Fibroblast of lung (primary cell): ENCODE results near the gene CADPS. TPM values are rescaled to one million over a fixed set of nuclear protein-coding genes. Genes with fewer than 3 reads are reported as not detected.
A peak's percentile ranks its signal among the peaks of the same experiment; 100 is the strongest.

Experiments
- DNase-seq, 2 donors: peaks; one replicate each; pipeline versions ENCODE4 v3.0.0 to v3.0.0-alpha.2; 2010; ENCODE audit warnings: low read depth in 2 of 2
- H2AFZ ChIP-seq: 2 replicates; pipeline ENCODE4 v1.5.1; 2012; ENCODE audit warnings: low read length, control low read depth, inconsistent platforms
- H3K27ac ChIP-seq: 2 replicates; pipeline ENCODE4 v1.5.1; 2011; ENCODE audit warnings: low read length, control low read depth; ENCODE audit not compliant: insufficient read depth
- H3K27me3 ChIP-seq: 2 replicates; pipeline ENCODE4 v1.5.1; 2011; ENCODE audit warnings: mild to moderate bottlenecking, low read length; ENCODE audit not compliant: control insufficient read depth, insufficient read depth
- H3K36me3 ChIP-seq: 2 replicates; pipeline ENCODE4 v1.5.1; 2011; ENCODE audit warnings: low read length; ENCODE audit not compliant: control insufficient read depth, insufficient read depth
- H3K4me1 ChIP-seq: 2 replicates; pipeline ENCODE4 v1.5.1; 2011; ENCODE audit warnings: low read length; ENCODE audit not compliant: control insufficient read depth, insufficient read depth; ENCODE audit errors: extremely low read depth
- H3K4me2 ChIP-seq: 2 replicates; pipeline ENCODE4 v1.5.1; 2011; ENCODE audit warnings: low read length, control low read depth; ENCODE audit not compliant: insufficient read depth; ENCODE audit errors: extremely low read depth
- H3K4me3 ChIP-seq, 4 experiments: fragments of 200-600 bp in 1 of 4; sonication (generic) in 1 of 4; replicated peaks in 1 of 4; 2 replicates each; pipeline ENCODE4 v1.5.1; 2011 to 2016; ENCODE audit warnings: low read length in 4 of 4, low read depth in 3 of 4, mild to moderate bottlenecking in 3 of 4, control low read depth in 2 of 4, inconsistent platforms in 1 of 4, mixed read lengths in 1 of 4; ENCODE audit not compliant: insufficient read depth in 1 of 4; ENCODE audit errors: control extremely low read depth in 1 of 4
- H3K79me2 ChIP-seq: 2 replicates; pipeline ENCODE4 v1.5.1; 2012; ENCODE audit warnings: mild to moderate bottlenecking, low read length, inconsistent platforms; ENCODE audit not compliant: control insufficient read depth, insufficient read depth
- H3K9ac ChIP-seq: 2 replicates; pipeline ENCODE4 v1.5.1; 2011; ENCODE audit warnings: mild to moderate bottlenecking, low read length, control low read depth; ENCODE audit not compliant: insufficient read depth
- H3K9me3 ChIP-seq: 2 replicates; pipeline ENCODE4 v1.5.1; 2012; ENCODE audit warnings: low read depth, low read length; ENCODE audit not compliant: control insufficient read depth, insufficient read depth
- H4K20me1 ChIP-seq: 2 replicates; pipeline ENCODE4 v1.5.1; 2011; ENCODE audit warnings: low read length; ENCODE audit not compliant: control insufficient read depth, insufficient read depth; ENCODE audit errors: extremely low read depth
- EZH2 ChIP-seq: IDR thresholded peaks from 2 replicates; pipeline ENCODE4 v1.5.1; 2012; ENCODE audit warnings: low read length, control low read depth, mild to moderate bottlenecking; ENCODE audit errors: missing control alignments
- polyA plus RNA-seq, 2 donors: library from polyadenylated mRNA; depleted of rRNA in 1 of 2; stranded (reverse) in 1 of 2; unstranded in 1 of 2; fragments of >200 nt; gene quantifications; 2 replicates each; pipeline ENCODE4 v1.2.1, GENCODE V29; 2011 to 2012; ENCODE audit warnings: missing spikeins in 1 of 2
- total RNA-seq: library from RNA; depleted of rRNA; stranded (reverse); fragments of >200 nt; gene quantifications from 2 replicates; pipeline ENCODE4 v1.2.1, GENCODE V29; 2014
- TF ChIP-seq, protein P1 (sequence below), 2 donors: IDR thresholded peaks in 1 of 2; conservative IDR thresholded peaks in 1 of 2; 1 replicate in 1 of 2; 2 replicates in 1 of 2; pipeline ENCODE4 v1.5.1; 2011 to 2012; ENCODE audit warnings: low read length in 2 of 2, control low read depth in 1 of 2, inconsistent platforms in 1 of 2, low read depth in 1 of 2, mild to moderate bottlenecking in 1 of 2

The CADPS gene
- total and polyA plus RNA-seq, 2 donors (not counting 1 experiment from before 2014, with no cell fraction given), result 2.3 to 63.1 TPM

DNA sequence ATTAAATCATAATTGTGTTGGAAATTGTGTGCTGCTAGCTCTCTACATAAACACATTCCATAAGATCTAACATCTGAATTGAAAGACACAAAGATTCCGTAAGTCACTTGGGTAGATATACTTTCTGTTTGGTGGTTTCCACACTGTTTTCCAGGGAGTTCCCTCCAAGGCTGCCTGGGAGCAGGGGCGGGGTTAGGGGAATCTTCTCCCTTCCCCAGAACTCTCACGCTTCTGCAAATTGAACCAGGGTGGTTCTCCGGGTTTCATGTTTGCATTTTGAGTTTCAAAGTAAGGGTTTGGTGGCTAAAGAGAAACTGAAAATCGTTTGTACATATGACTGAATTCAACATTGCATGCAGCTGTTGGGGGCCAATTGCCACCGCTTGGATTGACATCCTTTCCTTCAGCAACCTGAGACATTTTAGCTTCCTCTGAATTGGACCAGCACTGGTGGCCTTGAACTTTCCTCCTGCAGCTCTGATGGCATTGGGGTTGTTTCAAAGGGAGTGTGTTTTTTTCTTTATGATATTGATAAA is 309.1 kb downstream of the CADPS start:
- Histone ChIP-seq H3K4me1 (peaks cover 19% of the 10 kb centered on the region), H3K9me3 (no peaks in the 10 kb centered on the region), H3K36me3 (no peaks in the 10 kb centered on the region), H3K4me2 (no peak overlapping the region), H3K9ac (no peak overlapping the region), H2AFZ (no peak overlapping the region), H3K27me3 (no peaks in the 10 kb centered on the region), H3K27ac (no peak overlapping the region), H3K79me2 (no peaks in the 10 kb centered on the region), H3K4me3 (no peak overlapping the region), H4K20me1 (no peaks in the 10 kb centered on the region)
- no peak for DNase-seq
- no peak for TF ChIP-seq EZH2
- TF ChIP-seq, protein P1, sequence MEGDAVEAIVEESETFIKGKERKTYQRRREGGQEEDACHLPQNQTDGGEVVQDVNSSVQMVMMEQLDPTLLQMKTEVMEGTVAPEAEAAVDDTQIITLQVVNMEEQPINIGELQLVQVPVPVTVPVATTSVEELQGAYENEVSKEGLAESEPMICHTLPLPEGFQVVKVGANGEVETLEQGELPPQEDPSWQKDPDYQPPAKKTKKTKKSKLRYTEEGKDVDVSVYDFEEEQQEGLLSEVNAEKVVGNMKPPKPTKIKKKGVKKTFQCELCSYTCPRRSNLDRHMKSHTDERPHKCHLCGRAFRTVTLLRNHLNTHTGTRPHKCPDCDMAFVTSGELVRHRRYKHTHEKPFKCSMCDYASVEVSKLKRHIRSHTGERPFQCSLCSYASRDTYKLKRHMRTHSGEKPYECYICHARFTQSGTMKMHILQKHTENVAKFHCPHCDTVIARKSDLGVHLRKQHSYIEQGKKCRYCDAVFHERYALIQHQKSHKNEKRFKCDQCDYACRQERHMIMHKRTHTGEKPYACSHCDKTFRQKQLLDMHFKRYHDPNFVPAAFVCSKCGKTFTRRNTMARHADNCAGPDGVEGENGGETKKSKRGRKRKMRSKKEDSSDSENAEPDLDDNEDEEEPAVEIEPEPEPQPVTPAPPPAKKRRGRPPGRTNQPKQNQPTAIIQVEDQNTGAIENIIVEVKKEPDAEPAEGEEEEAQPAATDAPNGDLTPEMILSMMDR (conservative IDR thresholded peaks at IDR 0.05 in 1 of 2, IDR thresholded peaks at IDR 0.05 in 1 of 2; ENCODE audit: low read depth in 1 of 2, low read length in 2 of 2), result no peak

DNA sequence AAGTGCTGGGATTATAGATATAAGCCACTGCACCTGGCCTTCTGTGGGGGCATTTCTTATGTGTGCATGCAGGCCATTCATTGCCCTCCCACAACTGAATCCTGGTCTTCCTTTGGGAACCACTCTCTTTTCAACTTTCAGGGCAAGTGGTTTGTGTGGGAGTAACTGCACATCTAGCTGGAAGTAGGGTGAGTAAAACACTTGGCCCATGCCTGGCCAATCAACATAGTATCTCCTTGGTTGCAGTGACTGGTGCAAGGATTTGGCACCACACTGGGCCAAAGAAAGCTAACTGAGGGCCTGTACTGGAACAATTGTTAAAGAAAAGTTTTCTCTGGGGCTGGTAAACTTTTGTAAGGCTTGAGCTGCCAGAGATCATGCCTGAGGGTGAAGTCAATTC is 312.6 kb downstream of the CADPS start:
- Histone ChIP-seq H3K79me2 (no peaks in the 10 kb centered on the region), H3K4me2 (peak overlapping the region; percentile 11), H3K4me1 (peaks cover 19% of the 10 kb centered on the region), H2AFZ (no peak overlapping the region), H3K27ac (peak overlapping the region; percentile 53), H4K20me1 (no peaks in the 10 kb centered on the region), H3K27me3 (no peaks in the 10 kb centered on the region), H3K4me3 (no peak overlapping the region), H3K36me3 (no peaks in the 10 kb centered on the region), H3K9ac (no peak overlapping the region), H3K9me3 (no peaks in the 10 kb centered on the region)
- TF ChIP-seq, protein P1 (conservative IDR thresholded peaks at IDR 0.05 in 1 of 2, IDR thresholded peaks at IDR 0.05 in 1 of 2; ENCODE audit: low read depth in 1 of 2, low read length in 2 of 2), result no peak
- no peak for TF ChIP-seq EZH2
- peak in 1 of 2 donors; percentile 82 for DNase-seq

DNA sequence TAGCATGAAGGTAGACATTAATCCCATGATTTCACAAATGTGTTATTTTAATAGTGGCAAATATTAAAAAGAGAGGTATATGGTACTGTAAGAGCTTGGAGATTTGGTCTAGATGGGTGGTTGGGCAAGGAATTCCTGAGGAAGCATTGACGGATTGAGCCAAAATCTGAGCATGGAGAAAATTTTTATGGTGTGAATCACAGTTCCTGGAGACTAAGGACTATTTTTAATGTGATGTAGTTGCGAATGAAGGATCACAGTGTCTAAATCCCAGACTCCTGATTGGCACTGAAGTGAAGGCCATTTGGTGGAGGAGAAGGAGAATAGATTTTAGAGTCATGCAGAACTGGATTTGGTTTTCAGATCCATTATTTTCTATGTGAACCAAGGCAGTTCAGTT is 313.2 kb downstream of the CADPS start:
- Histone ChIP-seq H3K79me2 (no peaks in the 10 kb centered on the region), H3K27ac (peak overlapping the region; percentile 53), H2AFZ (no peak overlapping the region), H3K36me3 (no peaks in the 10 kb centered on the region), H4K20me1 (no peaks in the 10 kb centered on the region), H3K4me3 (no peak overlapping the region), H3K9ac (no peak overlapping the region), H3K9me3 (no peaks in the 10 kb centered on the region), H3K4me2 (no peak overlapping the region), H3K27me3 (no peaks in the 10 kb centered on the region), H3K4me1 (peaks cover 17% of the 10 kb centered on the region)
- TF ChIP-seq EZH2, result no peak
- TF ChIP-seq, protein P1 (conservative IDR thresholded peaks at IDR 0.05 in 1 of 2, IDR thresholded peaks at IDR 0.05 in 1 of 2; ENCODE audit: low read depth in 1 of 2, low read length in 2 of 2), result no peak
- peak; percentile 78 to 90 for DNase-seq
